Gastrocnemius medialis (tissue), 4 donors: ENCODE results near the gene PRKAG1.

Experiments
- POLR2A ChIP-seq, 2 donors: fragments of 450-650 bp; IDR thresholded peaks; one replicate each; pipeline ENCODE4 v1.6.1; 2017; ENCODE audit warnings: antibody characterized with exemption in 2 of 2, mild to moderate bottlenecking in 2 of 2, moderate library complexity in 2 of 2
- TF ChIP-seq, protein P1 (sequence below), 5 experiments: fragments of 450-650 bp in 3 of 5; fragments of 200-600 bp in 2 of 5; sonication (generic) in 2 of 5; IDR thresholded peaks in 4 of 5; conservative IDR thresholded peaks in 1 of 5; 1 replicate in 4 of 5; 2 replicates in 1 of 5; pipeline ENCODE4 v1.5.1; 2016 to 2019; ENCODE audit warnings: antibody characterized with exemption in 5 of 5, mild to moderate bottlenecking in 3 of 5, moderate library complexity in 3 of 5

DNA sequence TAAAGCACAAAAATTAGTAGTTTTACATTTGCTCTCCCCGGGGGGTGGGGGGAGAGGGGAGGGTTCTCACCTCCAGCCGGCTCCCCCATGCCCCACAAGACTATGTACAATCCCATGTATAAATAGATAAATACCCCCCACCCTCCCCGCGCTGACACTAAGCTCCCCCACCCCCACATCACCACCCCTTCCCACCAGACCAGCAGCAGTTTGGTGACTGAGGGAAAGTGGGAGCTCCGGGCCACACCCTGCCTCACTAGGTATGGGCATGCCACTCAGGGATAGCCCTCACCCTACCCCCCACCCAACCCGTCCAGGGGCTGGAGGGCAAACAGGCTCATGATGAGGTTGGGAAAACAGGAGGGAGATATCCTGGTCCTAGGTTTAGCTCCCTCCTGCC lies 1.9 kb upstream of the PRKAG1 start:
- TF ChIP-seq, protein P1, sequence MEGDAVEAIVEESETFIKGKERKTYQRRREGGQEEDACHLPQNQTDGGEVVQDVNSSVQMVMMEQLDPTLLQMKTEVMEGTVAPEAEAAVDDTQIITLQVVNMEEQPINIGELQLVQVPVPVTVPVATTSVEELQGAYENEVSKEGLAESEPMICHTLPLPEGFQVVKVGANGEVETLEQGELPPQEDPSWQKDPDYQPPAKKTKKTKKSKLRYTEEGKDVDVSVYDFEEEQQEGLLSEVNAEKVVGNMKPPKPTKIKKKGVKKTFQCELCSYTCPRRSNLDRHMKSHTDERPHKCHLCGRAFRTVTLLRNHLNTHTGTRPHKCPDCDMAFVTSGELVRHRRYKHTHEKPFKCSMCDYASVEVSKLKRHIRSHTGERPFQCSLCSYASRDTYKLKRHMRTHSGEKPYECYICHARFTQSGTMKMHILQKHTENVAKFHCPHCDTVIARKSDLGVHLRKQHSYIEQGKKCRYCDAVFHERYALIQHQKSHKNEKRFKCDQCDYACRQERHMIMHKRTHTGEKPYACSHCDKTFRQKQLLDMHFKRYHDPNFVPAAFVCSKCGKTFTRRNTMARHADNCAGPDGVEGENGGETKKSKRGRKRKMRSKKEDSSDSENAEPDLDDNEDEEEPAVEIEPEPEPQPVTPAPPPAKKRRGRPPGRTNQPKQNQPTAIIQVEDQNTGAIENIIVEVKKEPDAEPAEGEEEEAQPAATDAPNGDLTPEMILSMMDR (IDR thresholded peaks at IDR 0.05 in 4 of 5, conservative IDR thresholded peaks at IDR 0.05 in 1 of 5): no peak
- no peak for TF ChIP-seq POLR2A (IDR thresholded peaks at IDR 0.05)
